Liver (tissue), 3 donors: Measurements from ENCODE around the gene PINK1.

Source experiments
- CTCF ChIP-seq: fragments of 150-350 bp; IDR thresholded peaks from 2 replicates; pipeline ENCODE4 v1.5.1; 2017; ENCODE audit warnings: improper control_type of control experiment, low read depth, low read length; ENCODE audit not compliant: missing input control
- FOXA1 ChIP-seq: IDR thresholded peaks from 2 replicates; pipeline ENCODE4 v1.6.1; 2016; ENCODE audit warnings: antibody characterized with exemption
- GABPA ChIP-seq, 2 donors: IDR thresholded peaks in 1 of 2; conservative IDR thresholded peaks in 1 of 2; 2 replicates each; pipeline ENCODE4 v1.6.1; 2016; ENCODE audit warnings: antibody characterized with exemption in 2 of 2, mild to moderate bottlenecking in 1 of 2, moderate library complexity in 1 of 2
- HNF4G ChIP-seq: IDR thresholded peaks from 2 replicates; pipeline ENCODE4 v1.6.1; 2016; ENCODE audit warnings: antibody characterized with exemption
- RAD21 ChIP-seq, 2 donors: IDR thresholded peaks; 2 replicates each; pipeline ENCODE4 v1.6.1; 2016; ENCODE audit warnings: antibody characterized with exemption in 2 of 2, mild to moderate bottlenecking in 2 of 2
- REST ChIP-seq: IDR thresholded peaks from 2 replicates; pipeline ENCODE4 v1.6.1; 2016; ENCODE audit warnings: antibody characterized with exemption, mild to moderate bottlenecking
- SP1 ChIP-seq: IDR thresholded peaks from 2 replicates; pipeline ENCODE4 v1.6.1; 2018; ENCODE audit warnings: antibody characterized with exemption, mild to moderate bottlenecking
- YY1 ChIP-seq: IDR thresholded peaks from 2 replicates; pipeline ENCODE4 v1.6.1; 2016; ENCODE audit warnings: antibody characterized with exemption, mild to moderate bottlenecking
- donor health status: healthy.
- donor health status: healthy.

DNA sequence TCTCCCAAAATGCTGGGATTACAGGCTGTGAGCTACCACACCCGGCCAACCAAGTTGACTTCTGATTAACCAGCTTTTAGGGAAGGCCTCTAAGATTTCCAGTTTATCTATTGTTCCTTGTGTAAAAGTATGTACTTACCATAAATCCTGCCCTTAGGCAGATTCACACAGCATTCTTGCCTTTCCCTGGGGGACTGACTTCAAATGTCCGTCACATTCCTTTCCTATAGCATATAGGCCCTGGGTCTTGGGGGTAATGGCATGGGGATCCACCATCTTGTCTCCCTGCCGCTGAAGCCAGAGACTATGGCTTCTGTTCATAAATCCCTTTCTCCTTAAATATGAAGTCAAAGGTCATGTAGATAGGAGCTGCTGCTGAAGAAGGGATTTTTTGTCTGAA is 872 bp upstream of the PINK1 start:
- TF ChIP-seq CTCF (no peak), HNF4G (no peak), RAD21 (IDR thresholded peaks at IDR 0.05) (no peak), GABPA (IDR thresholded peaks at IDR 0.05 in 1 of 2, conservative IDR thresholded peaks at IDR 0.05 in 1 of 2) (no peak), YY1 (no peak), FOXA1 (no peak), REST (no peak), SP1 (no peak)
